Right renal cortex interstitium (tissue), 3 donors: Measurements from ENCODE around the gene GOT2. TPM values are rescaled to one million over a fixed set of nuclear protein-coding genes. Genes with fewer than 3 reads are reported as not detected.
"Not testable (repeated sequence)": the region's sequence is repeated elsewhere in the genome, so short reads cannot be mapped to it uniquely, and the experiment has no call there.

Experiments
- DNase-seq, 3 donors: peaks; one replicate each; pipeline ENCODE4 v3.0.0-alpha.2; 2013; ENCODE audit warnings: low read depth in 3 of 3, low spot score in 2 of 3
- polyA plus RNA-seq, 3 donors: library from polyadenylated mRNA; unstranded; fragments of 120-200 nt; gene quantifications; one replicate each; pipeline ENCODE4 v1.2.1, GENCODE V29; 2013; ENCODE audit not compliant: insufficient read length in 3 of 3

Gene GOT2
- polyA plus RNA-seq, 3 donors: 91.0 to 112 (median 91.9) TPM

DNA sequence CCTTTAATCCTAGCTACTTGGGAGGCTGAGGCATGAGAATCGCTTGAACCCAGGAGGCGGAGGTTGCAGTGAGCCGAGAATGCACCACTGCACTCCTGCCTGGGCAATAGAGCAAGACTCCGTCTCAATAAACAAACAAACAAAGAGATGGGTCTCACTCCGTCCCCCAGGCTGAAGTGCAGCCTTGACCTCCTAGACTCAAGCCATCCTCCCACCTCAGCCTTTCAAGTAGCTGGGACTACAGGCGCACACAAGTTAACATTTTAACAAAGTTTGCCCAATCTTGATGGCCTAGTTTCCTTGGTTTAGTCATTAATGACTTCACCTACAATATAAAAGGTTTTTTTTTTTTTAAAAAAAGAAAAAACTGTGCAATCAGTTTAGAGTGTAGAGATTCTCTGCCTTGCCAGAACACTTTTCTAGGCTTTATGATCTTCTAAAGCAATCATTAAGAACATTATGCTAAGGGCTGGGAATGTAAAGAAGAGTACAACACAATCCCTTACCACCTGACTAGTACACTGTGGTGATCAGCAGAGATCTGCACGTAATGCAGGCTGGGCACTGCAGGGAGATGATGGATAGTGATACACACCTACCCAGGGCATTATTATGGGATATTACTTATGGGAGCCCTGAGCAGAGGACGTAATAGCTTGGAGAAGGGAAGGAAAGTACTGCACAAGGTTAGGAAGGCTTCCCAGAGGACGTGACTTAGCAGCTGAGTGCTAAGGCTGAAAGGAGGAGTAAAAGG is 6.9 kb downstream of the GOT2 start:
- DNase-seq: no peak

DNA sequence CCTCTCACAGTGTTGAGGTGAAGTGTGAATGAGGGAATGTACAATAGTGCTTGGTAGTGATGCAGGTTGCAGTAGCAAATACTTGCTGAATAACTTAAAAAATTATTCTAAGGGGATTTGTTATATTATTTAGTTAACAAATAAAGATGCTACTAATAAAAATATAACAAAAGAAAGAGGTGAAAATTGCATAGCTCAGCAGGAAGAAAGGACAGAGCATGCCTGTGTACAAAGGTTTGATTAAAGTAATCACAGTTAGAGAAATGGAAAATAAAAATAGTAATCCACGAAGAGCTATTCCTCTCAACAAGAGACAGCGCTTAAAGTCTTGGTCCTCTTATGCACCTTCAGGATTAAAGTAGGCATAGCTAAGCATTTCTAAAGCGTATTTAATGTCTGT is 11.0 kb downstream of the GOT2 start:
- no peak for DNase-seq

DNA sequence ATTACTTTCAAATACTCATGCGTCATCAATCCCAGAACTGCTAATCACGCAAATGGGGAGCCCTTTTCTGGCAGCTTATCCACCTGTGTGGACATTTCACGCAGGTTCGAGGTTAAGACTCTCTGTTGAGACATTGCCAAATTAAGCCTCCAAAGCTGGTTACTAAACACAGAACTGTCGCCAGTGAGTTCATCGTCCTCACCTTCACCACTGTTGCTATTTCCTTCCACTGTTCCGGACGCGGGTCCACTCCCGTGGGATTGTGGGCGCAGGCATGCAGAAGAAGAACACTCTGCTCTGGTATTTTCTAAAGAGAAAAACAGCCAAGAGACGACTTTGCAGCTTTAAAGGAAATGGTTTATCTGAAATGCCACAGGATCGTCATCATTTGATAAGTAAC is 16.1 kb downstream of the GOT2 start:
- DNase-seq: no peak

DNA sequence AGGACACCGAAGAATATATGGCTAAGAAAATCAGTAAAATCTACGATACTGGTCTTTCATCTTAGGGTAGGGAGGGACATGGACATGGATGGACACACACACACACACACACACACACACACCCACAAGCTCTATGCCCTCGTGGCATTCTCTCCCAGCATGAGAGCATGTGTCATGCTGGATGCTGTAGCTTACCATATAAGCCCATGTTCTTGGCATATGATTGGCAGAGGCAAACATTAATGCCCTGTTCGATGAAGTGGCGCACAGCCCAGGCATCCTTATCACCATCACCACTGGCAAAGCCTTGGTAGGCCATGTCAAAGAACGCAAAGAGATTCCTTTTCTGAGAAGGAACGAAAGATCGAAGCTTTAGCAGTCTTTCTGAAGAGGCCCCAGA is 17.6 kb downstream of the GOT2 start:
- DNase-seq: no peak

DNA sequence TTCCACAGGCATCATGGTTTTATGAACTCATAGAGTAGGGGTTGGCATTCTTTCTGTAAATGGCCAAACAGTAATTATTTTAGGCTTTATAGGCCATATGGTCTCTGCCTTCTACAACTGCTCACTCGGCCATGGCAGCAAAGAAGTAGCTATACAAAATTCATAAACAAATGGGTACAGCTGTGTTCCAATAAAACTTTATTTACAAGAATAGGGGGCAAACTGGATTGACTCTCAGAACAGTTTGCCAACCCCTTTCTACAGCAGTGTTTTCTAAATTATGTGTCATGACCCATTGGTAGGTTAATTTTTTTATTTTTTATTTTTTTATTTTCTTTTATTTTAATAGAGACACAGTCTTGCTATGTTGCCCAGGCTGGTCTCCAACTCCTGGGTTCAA is 20.4 kb downstream of the GOT2 start:
- DNase-seq: no peak

DNA sequence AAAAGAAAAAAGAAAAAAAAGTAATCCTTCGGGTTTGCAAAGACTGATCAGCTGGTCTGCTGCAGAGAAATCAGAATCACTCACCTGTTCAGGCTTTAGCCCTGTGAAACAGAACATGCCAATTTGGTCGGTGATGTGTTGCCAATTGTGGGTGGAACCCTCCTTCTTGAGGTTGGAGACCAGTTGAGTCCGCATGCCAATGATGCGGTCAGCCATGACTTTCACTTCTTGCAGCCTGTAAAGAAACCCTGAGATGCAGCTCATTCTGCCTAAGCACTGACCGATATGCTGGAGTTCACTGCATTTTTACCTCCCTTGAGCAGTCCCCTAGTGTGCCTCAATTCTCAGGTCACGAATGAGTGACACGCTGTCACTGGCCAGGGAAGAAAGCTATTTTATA is 24.8 kb downstream of the GOT2 start:
- peak in 1 of 3 donors; percentile 29 for DNase-seq

DNA sequence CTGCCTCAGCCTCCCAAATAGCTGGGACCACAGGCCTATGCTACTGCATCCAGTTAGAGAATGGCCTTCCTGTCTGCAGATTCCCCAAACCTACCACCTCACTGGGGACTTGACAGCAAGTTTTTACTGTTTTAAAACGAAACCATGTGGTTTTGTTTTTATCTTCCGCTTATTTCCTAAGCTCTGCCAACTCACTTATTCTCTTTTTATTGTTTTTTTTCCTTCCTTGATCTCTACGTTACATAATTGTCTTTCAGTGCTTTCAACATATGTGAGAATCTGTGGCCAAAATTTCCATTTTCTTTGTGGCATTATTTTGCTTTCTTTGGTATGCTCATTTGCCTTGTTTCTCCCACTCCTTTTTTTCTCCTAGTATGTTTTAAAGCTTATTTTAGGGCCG is 35.0 kb downstream of the GOT2 start:
- no peak for DNase-seq

DNA sequence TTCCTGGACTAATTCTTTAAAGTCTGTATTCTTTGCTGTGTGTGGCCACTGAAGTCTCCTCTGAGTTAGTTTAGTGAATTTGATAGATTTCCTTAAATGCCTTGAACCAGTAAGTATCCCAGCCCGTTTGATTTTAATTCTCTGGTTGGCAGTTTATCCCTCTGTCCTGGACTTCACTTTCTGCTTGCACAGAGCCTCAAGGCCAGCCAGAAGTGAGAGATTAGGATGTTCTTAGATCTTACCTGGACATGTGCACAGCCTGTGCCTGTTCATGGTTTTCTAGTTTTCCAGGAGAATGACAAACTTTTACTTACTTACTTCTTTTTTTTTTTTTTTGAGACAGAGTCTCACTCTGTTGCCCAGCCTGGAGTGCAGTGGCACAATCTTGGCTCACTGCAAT is 38.7 kb downstream of the GOT2 start:
- no peak for DNase-seq

DNA sequence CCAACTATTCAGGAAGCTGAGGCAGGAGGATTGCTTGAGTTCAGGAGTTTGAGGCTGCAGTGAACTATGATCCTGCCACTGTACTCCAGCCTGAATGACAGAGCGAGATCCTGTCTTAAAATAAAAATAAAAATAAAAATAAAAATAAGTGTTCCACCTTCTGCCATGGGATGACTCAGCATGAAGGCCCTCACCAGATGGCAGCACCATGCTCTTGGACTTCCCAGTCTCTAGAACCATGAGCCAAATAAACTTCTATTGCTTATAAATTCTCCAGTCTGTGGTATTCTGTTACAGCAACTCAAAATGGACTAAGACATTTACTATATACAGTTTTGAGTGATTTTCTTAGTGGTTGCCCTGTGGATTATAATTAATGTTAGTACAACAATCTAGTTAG is 41.7 kb downstream of the GOT2 start:
- no peak for DNase-seq

DNA sequence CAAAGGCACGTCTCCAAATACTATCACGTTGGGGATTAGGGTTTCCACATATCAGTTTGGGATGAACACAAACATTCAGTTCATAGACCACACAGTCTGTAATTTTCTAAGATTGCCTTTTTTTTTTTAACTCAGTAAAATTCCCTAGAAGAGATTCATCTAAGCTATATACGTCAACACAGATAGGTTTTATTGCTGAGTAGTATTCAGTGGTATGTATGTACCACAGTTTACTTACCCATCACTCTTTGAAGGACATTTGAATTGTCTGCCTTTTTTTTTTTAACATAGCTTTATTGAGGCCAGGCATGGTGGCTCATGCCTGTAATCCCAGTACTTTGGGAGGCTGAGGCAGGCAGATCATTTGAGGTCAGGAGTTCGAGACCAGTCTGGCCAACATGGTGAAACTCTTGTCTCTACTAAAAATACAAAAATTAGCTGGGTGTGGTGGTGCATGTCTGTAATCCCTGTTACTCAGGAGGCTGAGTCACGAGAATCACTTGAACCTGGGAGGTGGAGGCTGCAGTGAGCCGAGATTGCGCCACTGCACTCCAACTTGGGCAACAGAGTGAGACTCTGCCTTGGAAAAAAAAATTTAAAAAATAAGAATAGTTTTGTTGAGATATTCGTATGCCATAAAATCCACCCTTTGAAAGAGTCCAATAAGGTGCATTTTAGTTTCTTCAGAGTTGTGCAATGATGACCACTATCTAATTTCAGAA is 47.0 kb downstream of the GOT2 start:
- not testable (repeated sequence) for DNase-seq

DNA sequence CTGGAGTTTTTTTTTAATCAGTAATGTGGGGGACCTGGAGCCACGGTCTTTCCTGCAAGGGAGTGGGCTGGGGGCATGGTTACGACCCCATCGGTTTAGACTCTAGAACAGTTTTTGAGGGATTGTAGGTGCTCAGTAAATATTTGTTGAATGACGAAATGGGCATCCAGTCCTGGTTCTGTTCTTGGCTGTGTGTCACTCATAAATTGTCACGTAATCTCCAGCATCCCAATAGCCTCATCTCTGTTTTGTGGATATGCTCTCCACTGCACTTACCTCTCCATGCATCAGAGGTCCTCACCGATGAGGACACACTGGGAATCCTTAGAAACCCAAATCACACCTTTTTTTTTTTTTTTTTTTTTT is 49.0 kb downstream of the GOT2 start:
- no peak for DNase-seq

DNA sequence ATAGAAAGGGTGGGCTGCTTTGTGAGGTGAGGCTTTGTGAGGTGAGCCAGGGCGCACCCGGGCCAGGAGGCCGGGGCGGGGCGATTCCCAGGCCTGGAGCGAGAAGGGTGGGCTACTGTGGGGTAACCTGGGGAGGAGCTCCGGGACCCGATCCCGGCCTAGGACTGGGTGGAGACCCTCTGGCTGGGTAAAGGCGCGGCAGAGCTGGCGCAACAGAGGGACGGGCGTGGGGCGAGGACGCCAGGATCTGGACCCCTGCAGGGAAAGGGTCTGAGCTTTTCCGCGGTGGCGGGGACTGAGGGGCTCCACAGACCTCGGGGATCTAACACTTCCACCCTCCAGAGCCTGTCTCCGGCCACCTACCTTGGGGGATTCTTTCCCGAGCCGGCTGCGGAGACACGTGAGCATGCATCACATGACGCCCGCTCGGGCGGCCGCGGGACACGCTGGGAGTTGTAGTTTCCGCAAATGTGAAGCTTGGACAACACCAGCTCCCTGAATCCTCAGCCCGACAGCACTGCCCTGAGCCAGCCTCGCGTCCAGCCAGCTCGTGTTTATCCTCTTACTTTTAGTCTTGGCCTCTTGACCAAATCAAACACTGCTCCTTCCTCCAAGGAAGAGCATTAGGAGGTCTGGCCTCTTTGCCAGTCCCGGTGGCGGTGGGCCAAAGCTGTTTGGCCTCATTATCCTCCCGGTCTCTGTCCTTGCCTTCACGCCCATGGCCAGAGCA is 49.6 kb downstream of the GOT2 start, which contains the start of gene SLC38A7:
TSS of gene SLC38A7 (minus strand) at position 417 of the 730 bp plus-strand sequence. CDS start 4,644 bp downstream, outside the sequence.
- peak; percentile 56 to 74 (median 57) for DNase-seq

DNA sequence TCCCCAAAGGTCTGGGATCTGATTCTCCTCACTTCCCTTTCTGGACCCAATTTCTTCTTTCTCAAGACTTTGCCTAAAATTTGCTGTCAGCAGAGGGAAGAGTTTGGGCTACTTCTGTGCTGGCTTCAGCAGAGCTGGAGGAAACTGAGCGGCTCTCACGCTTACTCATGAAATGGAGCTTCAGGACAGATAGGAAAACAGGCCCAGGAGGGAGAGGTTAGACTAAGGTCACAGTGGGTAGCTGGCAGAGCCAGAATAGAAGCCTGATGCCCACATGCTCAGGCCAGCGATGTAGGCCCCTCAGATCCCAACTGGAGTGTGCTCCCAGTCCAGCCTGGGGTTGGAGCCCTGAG is 50.1 kb downstream of the GOT2 start:
- DNase-seq: no peak

DNA sequence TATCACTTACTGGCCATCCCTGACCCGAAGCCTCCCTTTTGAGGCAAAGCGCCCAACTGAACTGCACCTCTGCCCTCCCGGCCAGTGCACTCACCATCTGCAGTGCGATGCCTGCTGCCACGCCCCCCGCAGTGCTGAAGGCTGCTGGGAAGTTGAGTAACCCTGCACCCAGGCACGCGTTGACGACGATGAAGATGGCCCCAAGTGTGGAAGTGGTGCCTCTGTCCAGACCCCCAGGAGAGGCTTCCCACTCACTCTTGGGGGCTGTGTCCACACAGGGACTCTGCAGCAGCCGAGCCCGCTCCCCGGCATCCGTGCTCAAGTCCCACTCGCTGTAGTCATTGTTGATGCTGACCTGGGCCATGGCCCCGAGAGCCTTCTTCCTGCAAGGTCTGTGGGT is 54.4 kb downstream of the GOT2 start:
- no peak for DNase-seq

DNA sequence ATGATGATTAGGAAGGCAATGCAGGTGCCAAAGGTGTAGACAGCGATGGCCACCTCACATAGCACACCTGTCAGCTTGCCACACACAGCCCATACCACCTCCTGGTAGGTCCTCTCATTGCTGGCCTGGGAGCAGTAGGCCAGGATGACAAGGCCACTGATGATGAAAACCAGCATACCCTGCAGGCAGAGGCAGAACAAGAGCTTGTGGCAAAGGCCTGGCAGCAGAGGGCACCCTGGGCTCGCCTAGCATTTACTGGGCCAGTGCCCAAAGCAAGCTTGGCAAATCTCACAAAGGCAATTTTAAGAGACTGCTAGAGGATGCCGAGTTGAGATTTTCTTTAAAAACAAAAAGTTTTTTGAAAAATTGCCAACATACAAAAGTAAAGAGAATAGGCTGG is 55.4 kb downstream of the GOT2 start:
- DNase-seq: no peak

DNA sequence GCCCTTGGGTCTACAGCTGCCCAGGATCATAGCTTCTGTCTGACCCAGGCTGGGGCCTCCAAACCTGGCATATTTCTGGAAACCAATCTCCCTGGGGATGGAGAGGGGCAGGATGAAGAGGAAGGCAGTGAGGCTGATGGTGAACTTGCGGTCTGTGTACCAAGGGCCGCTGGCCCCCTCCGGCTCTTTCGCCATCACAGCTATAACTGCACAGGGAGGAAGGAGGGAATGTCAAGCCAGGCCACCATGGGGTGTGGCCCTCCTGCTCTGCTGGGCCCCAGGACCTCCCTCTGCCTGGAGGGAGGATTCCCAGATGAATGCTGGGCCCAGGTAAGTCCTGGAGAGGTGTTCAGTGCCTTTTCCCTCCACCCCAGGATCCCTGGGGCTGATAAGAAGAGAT is 55.8 kb downstream of the GOT2 start:
- DNase-seq: no peak

DNA sequence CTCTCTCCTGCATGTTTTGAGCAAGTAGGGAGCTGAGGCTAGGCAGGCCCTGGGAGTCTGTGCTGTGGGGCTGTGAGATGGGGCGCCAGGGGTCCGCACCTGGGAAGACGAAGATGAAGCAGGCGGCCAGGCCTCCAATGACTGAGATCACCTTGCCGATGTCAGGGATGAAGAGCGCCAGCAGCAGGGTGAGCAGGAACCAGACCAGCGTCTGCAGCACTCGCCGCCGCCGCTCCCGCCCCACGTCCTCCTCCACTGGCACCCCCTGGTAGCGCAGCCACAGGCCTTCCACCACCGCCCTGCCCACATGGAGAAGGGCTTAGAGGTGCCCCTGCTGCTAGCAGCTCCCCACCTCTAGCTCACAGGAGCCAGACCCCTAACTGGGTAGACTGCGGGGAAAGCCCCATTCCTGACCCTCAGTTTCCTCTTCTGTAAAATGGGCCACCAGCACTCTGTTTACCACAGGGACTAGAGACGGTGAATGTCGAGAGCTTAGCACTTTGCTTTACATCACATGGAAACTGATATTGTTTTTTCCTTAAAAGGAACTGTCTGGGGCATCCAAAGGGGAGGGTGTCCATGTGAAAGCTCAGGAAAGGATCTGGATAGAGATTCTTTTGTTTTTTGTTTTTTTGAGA is 63.1 kb downstream of the GOT2 start:
- no peak for DNase-seq

DNA sequence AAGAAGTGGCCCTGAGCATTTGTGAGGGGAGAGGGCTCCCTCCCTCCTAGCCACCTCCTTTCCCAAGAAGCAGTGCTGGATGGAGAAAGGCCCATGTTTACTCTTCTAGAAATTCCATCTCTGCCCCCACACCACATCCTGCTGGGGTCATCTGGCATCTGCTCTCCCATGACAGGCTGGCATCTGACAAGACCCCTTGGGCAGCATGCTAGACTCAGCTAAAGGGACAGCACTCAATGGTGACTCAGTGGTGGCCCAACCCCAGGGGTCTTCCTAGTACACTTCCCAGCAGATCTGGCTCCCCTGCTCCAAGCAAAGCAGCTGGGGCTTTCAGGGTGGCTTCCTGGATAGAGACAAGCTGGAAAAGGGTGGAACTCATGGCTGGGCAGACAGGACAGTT is 63.9 kb downstream of the GOT2 start:
- no peak for DNase-seq

DNA sequence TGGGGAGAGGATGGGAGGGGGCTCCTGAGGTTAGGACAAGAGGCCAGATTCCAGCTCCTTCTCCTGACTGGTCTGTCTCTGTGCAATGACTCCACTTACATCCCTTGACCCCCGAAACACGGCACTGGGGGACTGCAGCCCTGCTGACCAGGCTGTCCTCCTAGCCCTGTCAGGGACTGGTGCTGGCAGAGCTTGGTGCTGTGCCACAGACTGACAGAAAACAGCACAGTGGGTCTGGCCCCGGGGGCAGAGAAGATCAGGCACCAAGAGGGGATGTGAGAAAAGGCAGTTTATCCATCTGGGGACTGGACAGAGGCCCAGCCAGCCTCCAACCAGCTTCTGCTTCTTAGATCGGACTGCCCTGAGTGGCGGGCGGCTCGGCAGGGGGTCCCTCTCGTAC is 68.9 kb downstream of the GOT2 start:
- no peak for DNase-seq

DNA sequence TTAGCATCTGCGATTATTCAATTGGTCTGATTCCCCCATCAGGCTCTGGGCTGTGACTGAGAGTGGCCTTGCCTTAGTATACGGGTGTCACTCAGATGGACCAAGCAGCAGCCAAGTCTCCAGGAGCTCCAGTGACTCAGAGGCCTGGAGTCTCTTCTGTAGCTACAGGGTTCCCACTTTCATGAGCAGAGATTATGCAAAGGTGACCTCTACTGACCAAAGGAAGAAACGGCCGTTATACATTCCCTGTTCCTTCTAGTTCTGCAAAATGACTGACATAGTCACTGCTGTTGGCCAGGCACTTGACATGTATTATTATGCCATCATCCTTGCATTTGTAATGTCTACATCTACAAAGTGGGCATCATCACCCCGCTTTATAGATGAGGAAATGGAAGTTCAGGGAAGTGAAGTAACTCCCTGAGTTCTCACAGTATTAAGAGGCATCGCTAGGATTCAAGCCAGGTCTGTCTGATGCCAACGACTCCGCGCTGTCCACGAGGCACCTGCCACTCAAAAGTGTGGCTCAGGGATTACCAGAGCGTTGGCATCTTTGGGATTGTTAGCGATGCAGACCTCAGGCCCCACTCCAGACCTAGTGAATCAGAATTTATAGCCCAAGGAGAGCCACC is 72.8 kb downstream of the GOT2 start:
- peak in 2 of 3 donors; percentile 32 to 62 for DNase-seq

DNA sequence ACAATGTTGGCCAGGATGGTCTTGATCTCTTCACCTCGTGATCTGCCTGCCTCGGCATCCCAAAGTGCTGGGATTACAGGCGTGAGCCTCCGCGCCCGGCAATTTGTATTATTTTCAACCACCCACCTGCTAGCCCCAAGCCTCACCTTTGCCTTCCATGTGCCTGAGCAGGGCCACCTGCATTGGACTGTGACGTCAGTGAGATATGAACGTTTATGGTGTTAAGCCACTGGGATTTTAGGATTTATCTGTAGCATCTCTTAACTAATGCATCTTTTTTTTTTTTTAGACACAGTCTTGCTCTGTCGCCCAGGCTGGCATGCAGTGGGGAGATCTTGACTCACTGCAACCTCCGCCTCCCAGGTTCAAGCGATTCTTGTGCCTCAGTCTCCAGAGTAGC is 74.2 kb downstream of the GOT2 start:
- DNase-seq: not testable (repeated sequence)
